22Rv1 (cell line): ENCODE measurements around the gene CBLL1.

Source experiments
- CTCF ChIP-seq: fragments of 450-650 bp; IDR thresholded peaks from 2 replicates; pipeline ENCODE4 v1.5.1; 2017; ENCODE audit warnings: mild to moderate bottlenecking
- ZFX ChIP-seq: fragments of 450-650 bp; IDR thresholded peaks from 2 replicates; pipeline ENCODE4 v1.6.1; 2017; ENCODE audit warnings: antibody characterized with exemption, borderline replicate concordance

GRCh38 chr7:107810626-107811025 is 66.7 kb downstream of the CBLL1 start:
- no peak for TF ChIP-seq CTCF
- TF ChIP-seq ZFX = no peak
